T1000 (cell line): ENCODE data around the gene MYOT.

Experiments used
- DNase-seq: peaks from one replicate; lab custom pipeline; 2025; ENCODE audit warnings: mixed read lengths; lab: John Stamatoyannopoulos, UW

Gene MYOT

GRCh38 chr5:137901011-137901817 is 33.6 kb downstream of the MYOT start:
- no peak for DNase-seq

- no peak for DNase-seq
These were observed 34.9 kb downstream of the MYOT start for GRCh38 chr5:137902408-137903133.

- DNase-seq = no peak
These were observed 47.1 kb downstream of the MYOT start for GRCh38 chr5:137914758-137915157.

GRCh38 chr5:137916923-137917322 is 49.3 kb downstream of the MYOT start:
- DNase-seq = no peak

- DNase-seq = no peak
These were observed 54.3 kb downstream of the MYOT start for GRCh38 chr5:137921931-137922330.

GRCh38 chr5:137923856-137924255 is 56.2 kb downstream of the MYOT start:
- DNase-seq = no peak

GRCh38 chr5:137932800-137933199 is 65.1 kb downstream of the MYOT start:
- DNase-seq = no peak

GRCh38 chr5:137933491-137933911 is 65.8 kb downstream of the MYOT start:
- no peak for DNase-seq

- no peak for DNase-seq
These were observed 67.5 kb downstream of the MYOT start for GRCh38 chr5:137935190-137935589.

GRCh38 chr5:137935694-137936093 is 68.0 kb downstream of the MYOT start:
- DNase-seq = no peak
